EL (cell line): ENCODE measurements around the gene GASK1B.

Source experiments
- DNase-seq: peaks from one replicate; pipeline ENCODE4 v3.0.0-alpha.2; 2016

GASK1B gene

GRCh38 chr4:158172261-158173258, at the start of gene GASK1B:
GASK1B (minus strand) TSS chr4:158173025; CDS start chr4:158171375, 1,650 bp downstream.
- DNase-seq: peak; percentile 69

- DNase-seq: no peak
These were observed 46.8 kb upstream of the GASK1B start for GRCh38 chr4:158219623-158220022.

GRCh38 chr4:158217763-158218162, 44.9 kb upstream of the GASK1B start:
- no peak for DNase-seq

- DNase-seq: no peak
These were observed 42.0 kb upstream of the GASK1B start for GRCh38 chr4:158214856-158215255.

DNA sequence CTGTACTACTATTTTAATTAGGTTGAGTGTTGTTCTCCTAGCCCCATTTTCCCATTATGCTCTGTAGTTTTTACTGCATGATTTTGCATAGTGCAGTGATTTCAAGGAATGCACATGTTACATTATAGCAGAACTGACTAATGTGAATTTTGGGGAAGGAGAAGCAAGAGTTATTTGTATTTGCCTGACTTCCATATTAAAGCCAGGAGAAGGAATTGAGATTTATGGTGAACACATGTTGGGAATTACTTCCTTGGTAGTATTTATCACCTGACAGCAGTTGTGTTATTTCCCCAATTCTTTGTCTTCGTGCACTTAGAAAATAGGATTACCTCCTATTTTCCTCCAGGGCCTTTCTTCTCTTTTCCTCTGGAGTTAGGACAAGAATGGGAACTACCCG, 40.6 kb upstream of the GASK1B start:
- DNase-seq: no peak

GRCh38 chr4:158211222-158211621, 38.4 kb upstream of the GASK1B start:
- no peak for DNase-seq

GRCh38 chr4:158209825-158210807, 37.3 kb upstream of the GASK1B start, which contains the start of gene TMEM144:
TMEM144 (plus strand) TSS chr4:158210486; CDS start chr4:158212668, 2,182 bp downstream.
- DNase-seq: peak; percentile 90

DNA sequence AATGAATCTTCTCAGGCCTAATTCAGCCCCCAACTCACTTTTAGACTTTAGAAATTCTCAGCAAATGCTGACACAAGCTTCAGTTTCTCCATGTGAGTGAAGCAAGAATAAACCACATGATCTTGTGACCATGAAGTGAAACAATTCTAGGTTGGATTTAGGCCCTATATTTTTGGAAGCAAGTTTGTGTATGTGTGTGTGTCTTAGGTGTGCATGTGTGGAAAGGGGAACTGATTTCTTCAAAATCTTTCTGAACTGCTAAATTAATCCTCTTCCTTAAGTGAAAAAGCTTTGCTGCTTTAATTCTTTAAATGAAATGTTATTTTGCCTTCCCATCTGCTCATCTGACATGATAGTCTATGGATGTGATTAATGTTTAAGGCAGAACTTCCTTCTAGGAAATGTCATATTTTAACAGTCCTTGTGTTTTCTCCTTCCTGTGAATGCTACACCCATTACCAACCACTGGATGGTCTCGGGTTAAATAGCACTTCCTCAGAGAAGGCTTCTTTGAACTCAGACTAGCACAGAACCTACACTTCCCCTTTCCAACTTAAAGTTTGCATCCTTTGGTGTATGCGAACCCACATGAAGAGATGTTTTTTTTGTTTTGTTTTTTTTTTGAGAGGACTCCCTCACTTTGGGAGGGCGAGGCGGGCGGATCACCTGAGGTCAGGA, 36.3 kb upstream of the GASK1B start:
- no peak for DNase-seq

DNA sequence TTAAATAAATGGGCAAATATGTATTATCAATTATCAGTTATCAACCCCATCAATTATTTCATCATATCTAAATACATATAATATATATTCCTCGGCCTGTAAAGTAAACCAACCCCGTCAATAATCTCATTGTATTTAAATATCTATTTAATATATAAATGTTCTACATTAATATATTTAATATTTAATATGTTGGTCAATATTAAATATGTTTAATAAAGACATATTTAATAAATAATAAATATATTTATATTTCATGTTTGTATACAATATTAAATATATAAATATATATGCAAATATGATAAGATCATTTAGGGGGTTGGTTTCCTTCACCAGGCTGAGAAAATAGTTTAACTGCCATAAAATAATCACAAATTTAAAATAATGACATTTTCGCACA, 31.1 kb upstream of the GASK1B start:
- no peak for DNase-seq

GRCh38 chr4:158203436-158203835, 30.6 kb upstream of the GASK1B start:
- no peak for DNase-seq

DNA sequence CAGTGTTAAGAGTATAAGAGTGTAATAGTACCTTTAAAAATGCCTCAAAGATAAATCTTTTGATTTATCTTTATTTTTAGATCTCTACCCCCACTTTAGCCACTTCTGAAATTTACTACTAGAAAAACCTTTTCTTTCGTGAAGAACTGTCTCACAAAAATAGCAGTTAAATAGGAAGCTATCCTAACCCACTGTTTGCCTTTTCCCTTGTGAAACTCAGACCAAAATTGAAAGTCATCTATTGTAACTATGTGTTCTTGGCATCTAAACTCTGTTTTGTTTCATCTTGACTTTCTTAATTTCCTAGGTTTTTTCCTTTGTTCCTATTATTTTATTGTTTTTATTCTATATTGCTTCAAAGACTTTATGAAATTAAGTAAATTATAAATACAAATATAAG, 29.7 kb upstream of the GASK1B start:
- DNase-seq: no peak

GRCh38 chr4:158201876-158202275, 29.1 kb upstream of the GASK1B start:
- no peak for DNase-seq

DNA sequence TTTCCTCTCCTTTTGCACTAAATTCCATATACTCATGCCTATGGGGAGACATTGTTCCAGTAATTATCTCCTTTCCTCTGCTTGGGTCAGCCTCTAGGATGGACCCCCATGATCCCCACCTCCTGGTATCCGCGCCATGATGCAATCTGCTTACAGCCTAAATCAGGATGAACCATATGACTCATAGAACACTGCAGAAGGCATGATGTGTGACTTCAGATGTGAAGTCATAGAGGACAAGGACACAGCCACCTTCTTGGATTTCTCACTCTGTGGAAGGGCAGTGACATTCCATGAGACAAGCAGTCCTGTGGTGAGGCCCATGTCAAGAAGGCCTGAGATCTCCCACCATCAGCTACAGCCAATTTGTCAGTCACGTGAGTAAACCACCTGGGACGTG, 28.5 kb upstream of the GASK1B start:
- no peak for DNase-seq

GRCh38 chr4:158200214-158200613, 27.4 kb upstream of the GASK1B start:
- DNase-seq: no peak

DNA sequence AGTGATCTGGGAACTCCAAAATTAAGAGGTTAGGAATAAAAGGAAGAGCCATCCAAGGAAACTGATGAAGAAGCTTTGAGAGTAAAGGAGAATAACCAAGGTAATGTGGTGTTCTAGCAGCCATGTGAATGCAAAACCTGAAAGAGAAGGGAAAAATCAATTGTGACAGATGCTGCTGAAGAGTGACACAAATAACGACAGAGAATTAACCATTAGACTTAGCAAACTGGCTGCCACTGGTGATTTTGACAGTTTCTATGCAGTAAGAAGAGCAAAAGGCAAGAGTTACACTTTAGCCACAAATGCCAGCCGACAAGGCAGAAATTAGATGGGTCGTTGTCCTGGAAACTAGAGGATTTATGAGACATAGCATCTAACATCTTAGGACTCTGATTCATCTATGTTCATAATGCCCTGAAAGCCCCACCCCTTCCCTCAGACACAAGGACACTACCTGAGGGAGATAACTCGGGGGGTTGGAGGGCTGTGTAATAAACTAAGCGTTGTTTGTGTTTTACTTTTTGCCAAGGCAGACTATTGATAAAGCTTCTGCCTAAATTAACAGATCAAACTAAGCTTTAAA, 24.5 kb upstream of the GASK1B start:
- DNase-seq: no peak

DNA sequence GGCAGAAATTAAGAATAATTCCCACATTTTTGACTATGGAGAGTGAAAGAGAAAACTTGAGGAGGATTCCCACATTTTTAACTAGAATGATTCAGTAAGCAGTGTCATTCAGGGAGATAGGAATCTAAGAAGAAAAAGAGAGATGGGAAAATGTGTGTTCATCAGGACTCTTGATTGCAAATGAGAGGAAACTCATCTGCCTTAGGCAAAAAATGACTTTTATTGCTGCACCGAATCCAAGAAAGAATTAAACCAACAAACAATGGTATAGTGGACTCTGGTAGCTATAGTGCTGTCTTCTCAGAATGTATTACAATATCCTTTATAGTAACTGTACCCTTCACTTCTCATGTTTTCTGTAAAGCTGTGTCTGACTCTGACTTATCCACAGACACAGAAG, 22.5 kb upstream of the GASK1B start:
- no peak for DNase-seq

DNA sequence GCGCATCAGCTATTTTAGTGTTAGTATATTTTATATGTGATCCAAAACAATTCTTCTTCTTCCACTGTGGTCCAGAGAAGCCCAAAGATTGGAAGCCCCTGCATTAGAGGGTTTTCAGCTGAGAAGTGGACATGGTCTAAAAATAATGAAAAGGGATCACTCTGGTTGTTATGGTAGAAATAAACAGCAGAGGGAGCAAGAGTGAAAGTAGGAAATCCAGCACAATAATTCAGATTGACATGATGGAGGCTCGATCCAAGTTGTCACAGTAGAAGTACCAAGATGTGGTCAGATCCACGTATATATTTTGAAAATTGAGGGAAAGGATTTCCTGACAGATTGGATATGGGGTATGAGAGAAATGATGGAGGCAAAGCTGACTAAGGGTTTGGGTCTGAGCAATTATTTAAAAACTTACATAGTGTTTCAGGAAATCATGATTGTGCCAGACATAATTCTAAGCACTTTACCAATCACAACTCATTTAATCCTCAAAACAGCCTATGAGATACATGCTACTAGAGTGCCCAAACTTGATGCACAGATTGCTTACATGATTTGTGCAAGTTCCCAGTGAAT, 20.4 kb upstream of the GASK1B start:
- peak; percentile 43 for DNase-seq

DNA sequence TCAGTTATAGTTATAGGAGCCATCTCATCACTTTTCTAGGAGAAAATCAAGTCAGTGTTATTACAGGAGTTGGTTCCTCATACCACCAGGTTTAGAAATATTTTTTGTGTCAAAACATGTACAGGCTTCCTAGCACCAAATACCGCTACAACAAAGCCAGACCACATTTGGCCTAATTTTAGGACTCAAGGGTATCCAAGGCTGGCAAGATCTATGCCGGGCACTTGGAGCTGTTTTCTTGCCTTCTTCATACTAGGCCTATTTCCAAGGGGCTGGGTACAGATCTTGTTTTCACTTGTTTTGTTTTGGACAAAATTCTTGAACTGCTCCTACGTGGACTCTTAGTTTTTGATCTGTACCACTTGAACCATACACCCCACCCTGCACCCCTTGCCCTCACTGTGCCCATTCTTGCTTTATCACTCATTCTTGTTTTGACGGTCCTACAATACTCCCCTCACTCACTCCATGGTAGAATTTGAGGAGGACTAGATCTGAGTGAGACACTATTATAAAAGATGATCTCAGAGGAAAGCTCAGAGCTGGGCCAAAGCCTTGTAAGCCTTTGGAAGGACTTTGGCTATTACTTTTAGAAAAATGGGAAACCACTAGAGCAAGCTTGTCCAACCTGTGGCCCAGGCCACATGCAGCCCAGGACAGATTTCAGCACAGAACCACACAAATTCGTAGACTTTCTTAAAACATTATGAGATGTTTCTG, 19.8 kb upstream of the GASK1B start:
- no peak for DNase-seq

GRCh38 chr4:158190718-158191117, 17.9 kb upstream of the GASK1B start:
- DNase-seq: no peak

DNA sequence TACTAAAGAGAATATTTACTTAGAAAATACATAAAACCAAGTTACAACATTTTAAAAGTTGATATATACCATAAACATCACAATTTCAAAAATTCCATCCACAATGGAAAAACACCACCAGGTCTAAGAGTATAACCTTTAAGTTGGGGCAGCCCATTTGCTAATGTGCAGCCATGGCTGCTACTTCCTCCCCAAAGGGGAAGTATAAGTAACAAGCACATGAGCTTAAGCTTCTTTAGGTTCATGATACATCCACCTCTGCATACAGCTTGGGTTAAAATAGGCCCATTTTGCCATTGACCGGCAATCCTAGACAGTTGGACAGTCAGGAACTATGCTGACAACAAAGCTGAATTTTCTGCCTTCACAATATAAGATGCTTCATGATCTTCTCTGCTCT, 16.6 kb upstream of the GASK1B start:
- no peak for DNase-seq

GRCh38 chr4:158186815-158187214, 14.0 kb upstream of the GASK1B start:
- DNase-seq: no peak
